ENCODE results near the gene TRPC4AP. TPM values are rescaled to one million over a fixed set of nuclear protein-coding genes. Genes with fewer than 3 reads are reported as not detected.

TRPC4AP gene
- total and polyA plus RNA-seq, 4 donors = 35.8 to 82.2 (median 67.6) TPM

GRCh38 chr20:35012227-35013069 lies 80.2 kb downstream of the TRPC4AP start:
- Histone ChIP-seq H3K36me3 (ENCODE audit: control insufficient read depth, insufficient read depth, low read length) (peaks cover 79% of the 10 kb centered on the region), H3K27ac (ENCODE audit: low read depth, low read length) (no peak overlapping the region), H3K27me3 (ENCODE audit: control insufficient read depth, insufficient read depth, low read length) (no peaks in the 10 kb centered on the region), H3K4me1 (ENCODE audit: control insufficient read depth, insufficient read depth, low read length) (no peaks in the 10 kb centered on the region), H3K9me3 (ENCODE audit: control insufficient read depth, insufficient read depth, low read length) (no peaks in the 10 kb centered on the region), H3K4me3 (ENCODE audit: low read depth, low read length) (no peak overlapping the region)
- 97% methylated on average over 12 of the region's 13 CpGs for WGBS (ENCODE audit: insufficient coverage)
- no peak for DNase-seq (ENCODE audit: low read depth in 4 of 6, low spot score in 6 of 6)

- peaks cover 84% of the 10 kb centered on the region for H3K36me3 ChIP-seq (ENCODE audit: control insufficient read depth, insufficient read depth, low read length)
- no peak overlapping the region for H3K27ac ChIP-seq (ENCODE audit: low read depth, low read length)
- H3K4me1 ChIP-seq (ENCODE audit: control insufficient read depth, insufficient read depth, low read length) = no peaks in the 10 kb centered on the region
- no peaks in the 10 kb centered on the region for H3K9me3 ChIP-seq (ENCODE audit: control insufficient read depth, insufficient read depth, low read length)
- no peaks in the 10 kb centered on the region for H3K27me3 ChIP-seq (ENCODE audit: control insufficient read depth, insufficient read depth, low read length)
- 92% methylated on average over 4 of the region's 5 CpGs for WGBS (ENCODE audit: insufficient coverage)
- no peak for DNase-seq (ENCODE audit: low read depth in 4 of 6, low spot score in 6 of 6)
- no peak overlapping the region for H3K4me3 ChIP-seq (ENCODE audit: low read depth, low read length)
Observed at GRCh38 chr20:35011589-35012226, 80.9 kb downstream of the TRPC4AP start.

- DNase-seq (ENCODE audit: low read depth in 4 of 6, low spot score in 6 of 6) = no peak
- Histone ChIP-seq H3K27me3 (ENCODE audit: control insufficient read depth, insufficient read depth, low read length) (no peaks in the 10 kb centered on the region), H3K9me3 (ENCODE audit: control insufficient read depth, insufficient read depth, low read length) (no peaks in the 10 kb centered on the region), H3K36me3 (ENCODE audit: control insufficient read depth, insufficient read depth, low read length) (peaks cover 92% of the 10 kb centered on the region), H3K4me1 (ENCODE audit: control insufficient read depth, insufficient read depth, low read length) (no peaks in the 10 kb centered on the region), H3K4me3 (ENCODE audit: low read depth, low read length) (no peak overlapping the region), H3K27ac (ENCODE audit: low read depth, low read length) (no peak overlapping the region)
- 93% methylated on average over 12 of the region's 19 CpGs for WGBS (ENCODE audit: insufficient coverage)
Observed at GRCh38 chr20:35010405-35011192, 82.0 kb downstream of the TRPC4AP start.

GRCh38 chr20:35009665-35010328 lies 82.8 kb downstream of the TRPC4AP start:
- no peak for DNase-seq (ENCODE audit: low read depth in 4 of 6, low spot score in 6 of 6)
- Histone ChIP-seq H3K4me3 (ENCODE audit: low read depth, low read length) (no peak overlapping the region), H3K9me3 (ENCODE audit: control insufficient read depth, insufficient read depth, low read length) (no peaks in the 10 kb centered on the region), H3K36me3 (ENCODE audit: control insufficient read depth, insufficient read depth, low read length) (peaks cover 92% of the 10 kb centered on the region), H3K27ac (ENCODE audit: low read depth, low read length) (no peak overlapping the region), H3K4me1 (ENCODE audit: control insufficient read depth, insufficient read depth, low read length) (no peaks in the 10 kb centered on the region), H3K27me3 (ENCODE audit: control insufficient read depth, insufficient read depth, low read length) (no peaks in the 10 kb centered on the region)
- 97% methylated on average over 11 of the region's 11 CpGs for WGBS (ENCODE audit: insufficient coverage)

- H3K36me3 ChIP-seq (ENCODE audit: control insufficient read depth, insufficient read depth, low read length) = peaks cover 95% of the 10 kb centered on the region
- no peaks in the 10 kb centered on the region for H3K27me3 ChIP-seq (ENCODE audit: control insufficient read depth, insufficient read depth, low read length)
- 90% methylated on average over 10 of the region's 14 CpGs for WGBS (ENCODE audit: insufficient coverage)
- no peaks in the 10 kb centered on the region for H3K9me3 ChIP-seq (ENCODE audit: control insufficient read depth, insufficient read depth, low read length)
- no peak overlapping the region for H3K4me3 ChIP-seq (ENCODE audit: low read depth, low read length)
- H3K4me1 ChIP-seq (ENCODE audit: control insufficient read depth, insufficient read depth, low read length) = no peaks in the 10 kb centered on the region
- DNase-seq (ENCODE audit: low read depth in 4 of 6, low spot score in 6 of 6) = no peak
- H3K27ac ChIP-seq (ENCODE audit: low read depth, low read length) = no peak overlapping the region
Observed at GRCh38 chr20:35008411-35009342, 83.9 kb downstream of the TRPC4AP start.

GRCh38 chr20:35007891-35008290 lies 84.7 kb downstream of the TRPC4AP start:
- no peaks in the 10 kb centered on the region for H3K27me3 ChIP-seq (ENCODE audit: control insufficient read depth, insufficient read depth, low read length)
- DNase-seq (ENCODE audit: low read depth in 4 of 6, low spot score in 6 of 6) = no peak
- H3K36me3 ChIP-seq (ENCODE audit: control insufficient read depth, insufficient read depth, low read length) = peaks cover 95% of the 10 kb centered on the region
- H3K4me1 ChIP-seq (ENCODE audit: control insufficient read depth, insufficient read depth, low read length) = no peaks in the 10 kb centered on the region
- no peaks in the 10 kb centered on the region for H3K9me3 ChIP-seq (ENCODE audit: control insufficient read depth, insufficient read depth, low read length)
- no peak overlapping the region for H3K27ac ChIP-seq (ENCODE audit: low read depth, low read length)
- 94% methylated on average over 12 of the region's 12 CpGs for WGBS (ENCODE audit: insufficient coverage)
- H3K4me3 ChIP-seq (ENCODE audit: low read depth, low read length) = no peak overlapping the region

GRCh38 chr20:35007413-35007812 lies 85.2 kb downstream of the TRPC4AP start:
- H3K36me3 ChIP-seq (ENCODE audit: control insufficient read depth, insufficient read depth, low read length) = peaks cover 95% of the 10 kb centered on the region
- no peak overlapping the region for H3K27ac ChIP-seq (ENCODE audit: low read depth, low read length)
- no peaks in the 10 kb centered on the region for H3K4me1 ChIP-seq (ENCODE audit: control insufficient read depth, insufficient read depth, low read length)
- 70% methylated on average over 6 of the region's 9 CpGs for WGBS (ENCODE audit: insufficient coverage)
- no peak for DNase-seq (ENCODE audit: low read depth in 4 of 6, low spot score in 6 of 6)
- no peak overlapping the region for H3K4me3 ChIP-seq (ENCODE audit: low read depth, low read length)
- no peaks in the 10 kb centered on the region for H3K27me3 ChIP-seq (ENCODE audit: control insufficient read depth, insufficient read depth, low read length)
- no peaks in the 10 kb centered on the region for H3K9me3 ChIP-seq (ENCODE audit: control insufficient read depth, insufficient read depth, low read length)

- H3K27me3 ChIP-seq (ENCODE audit: control insufficient read depth, insufficient read depth, low read length) = no peaks in the 10 kb centered on the region
- peaks cover 96% of the 10 kb centered on the region for H3K36me3 ChIP-seq (ENCODE audit: control insufficient read depth, insufficient read depth, low read length)
- H3K9me3 ChIP-seq (ENCODE audit: control insufficient read depth, insufficient read depth, low read length) = no peaks in the 10 kb centered on the region
- no peaks in the 10 kb centered on the region for H3K4me1 ChIP-seq (ENCODE audit: control insufficient read depth, insufficient read depth, low read length)
- H3K4me3 ChIP-seq (ENCODE audit: low read depth, low read length) = no peak overlapping the region
- no peak for DNase-seq (ENCODE audit: low read depth in 4 of 6, low spot score in 6 of 6)
- H3K27ac ChIP-seq (ENCODE audit: low read depth, low read length) = no peak overlapping the region
- 87% methylated on average over 3 of the region's 4 CpGs for WGBS (ENCODE audit: insufficient coverage)
Observed at GRCh38 chr20:35006531-35006971, 86.1 kb downstream of the TRPC4AP start.

Measured in spinal cord (tissue), 10 donors.